DOHH2 (cell line): Measurements from ENCODE around the gene TPD52L2.

Experiments
- H3F3A ChIP-seq: fragments of 200-600 bp; sonication (generic), shearing (Covaris generic); 2 replicates; pipeline ENCODE4 v1.6.0; 2016; ENCODE audit warnings: antibody characterized with exemption, mild to moderate bottlenecking; ENCODE audit not compliant: control insufficient read depth, insufficient read depth
- H3K27ac ChIP-seq: fragments of 200-600 bp; sonication (generic); 2 replicates; pipeline ENCODE4 v1.5.1; 2014; ENCODE audit warnings: low read depth, mild to moderate bottlenecking, low read length, moderate library complexity
- H3K27me3 ChIP-seq: fragments of 200-600 bp; sonication (generic); 2 replicates; pipeline ENCODE4 v1.6.1; 2014; ENCODE audit warnings: mild to moderate bottlenecking, low read length, mixed read lengths; ENCODE audit not compliant: control insufficient read depth
- H3K36me3 ChIP-seq: fragments of 200-600 bp; sonication (generic); 2 replicates; pipeline ENCODE4 v1.6.1; 2014; ENCODE audit warnings: mild to moderate bottlenecking, low read length, moderate library complexity, mixed read lengths; ENCODE audit not compliant: control insufficient read depth
- H3K4me1 ChIP-seq: fragments of 200-600 bp; sonication (generic); 2 replicates; pipeline ENCODE4 v1.6.1; 2014; ENCODE audit warnings: mild to moderate bottlenecking, low read length, mixed read lengths; ENCODE audit not compliant: control insufficient read depth
- H3K4me2 ChIP-seq: fragments of 200-600 bp; sonication (generic); 2 replicates; pipeline ENCODE4 v1.6.0; 2014; ENCODE audit warnings: mild to moderate bottlenecking, low read length, moderate library complexity
- H3K4me3 ChIP-seq: fragments of 200-600 bp; sonication (generic); 2 replicates; pipeline ENCODE4 v1.5.1; 2014; ENCODE audit warnings: mild to moderate bottlenecking, low read length, mixed read lengths
- H3K79me2 ChIP-seq: fragments of 200-600 bp; sonication (generic); 2 replicates; pipeline ENCODE4 v1.6.1; 2014; ENCODE audit warnings: mild to moderate bottlenecking, low read length, mixed read lengths; ENCODE audit not compliant: control insufficient read depth
- H3K9me2 ChIP-seq: fragments of 200-600 bp; sonication (generic); replicated peaks from 2 replicates; pipeline ENCODE4 v1.6.1; 2014; ENCODE audit warnings: mild to moderate bottlenecking, low read length, mixed read lengths; ENCODE audit not compliant: control insufficient read depth
- H3K9me3 ChIP-seq: fragments of 200-600 bp; sonication (generic); 2 replicates; pipeline ENCODE4 v1.6.1; 2014; ENCODE audit warnings: antibody characterized with exemption, low read length, mixed read lengths; ENCODE audit not compliant: control insufficient read depth, insufficient read depth
- H4K20me1 ChIP-seq: fragments of 200-600 bp; sonication (generic); 2 replicates; pipeline ENCODE4 v1.6.0; 2014; ENCODE audit warnings: low read depth, mild to moderate bottlenecking, antibody characterized with exemption, low read length, moderate library complexity; ENCODE audit not compliant: control insufficient read depth, insufficient read depth
- CTCF ChIP-seq: fragments of 200-600 bp; sonication (generic); IDR thresholded peaks from one replicate; pipeline ENCODE4 v1.5.1; 2014; ENCODE audit warnings: antibody characterized with exemption, mild to moderate bottlenecking, low read depth, low read length; ENCODE audit not compliant: poor library complexity, severe bottlenecking
- EZH2phosphoT487 ChIP-seq: fragments of 200-600 bp; sonication (generic); IDR thresholded peaks from 2 replicates; pipeline ENCODE4 v1.6.1; 2017; ENCODE audit warnings: borderline replicate concordance, mild to moderate bottlenecking, antibody characterized with exemption, low read length, moderate library complexity, mixed read lengths

TPD52L2 gene

GRCh38 chr20:63934271-63935068, 69.4 kb downstream of the TPD52L2 start:
- H3K79me2 ChIP-seq, result 0 out of 2 replicates have a peak, but pooled peaks cover 4% of the 10 kb centered on the region
- H3K4me2 ChIP-seq, result no peak overlapping the region
- H3K27me3 ChIP-seq, result no peaks in the 10 kb centered on the region
- H3F3A ChIP-seq, result 0 out of 2 replicates have a peak, but pooled peaks cover 3% of the 10 kb centered on the region
- H3K36me3 ChIP-seq, result peaks cover 57% of the 10 kb centered on the region
- no peaks in the 10 kb centered on the region for H4K20me1 ChIP-seq
- no peak overlapping the region for H3K4me3 ChIP-seq
- no peaks in the 10 kb centered on the region for H3K4me1 ChIP-seq
- H3K27ac ChIP-seq, result no peak overlapping the region
- TF ChIP-seq EZH2phosphoT487 (no peak), CTCF (no peak)
- no peaks in the 10 kb centered on the region for H3K9me3 ChIP-seq
- H3K9me2 ChIP-seq, result no peaks in the 10 kb centered on the region

- 0 out of 2 replicates have a peak, but pooled peaks cover 3% of the 10 kb centered on the region for H3F3A ChIP-seq
- H3K27me3 ChIP-seq, result no peaks in the 10 kb centered on the region
- H3K36me3 ChIP-seq, result peaks cover 59% of the 10 kb centered on the region
- no peak for TF ChIP-seq EZH2phosphoT487
- no peak for TF ChIP-seq CTCF
- no peak overlapping the region for H3K27ac ChIP-seq
- H3K4me3 ChIP-seq, result no peak overlapping the region
- H3K4me2 ChIP-seq, result no peak overlapping the region
- no peaks in the 10 kb centered on the region for H4K20me1 ChIP-seq
- peaks cover 4% of the 10 kb centered on the region; the same call in 1 of the 2 replicates for H3K79me2 ChIP-seq
- H3K9me3 ChIP-seq, result no peaks in the 10 kb centered on the region
- H3K9me2 ChIP-seq, result no peaks in the 10 kb centered on the region
- H3K4me1 ChIP-seq, result no peaks in the 10 kb centered on the region
These were observed 70.4 kb downstream of the TPD52L2 start for GRCh38 chr20:63935447-63935846.

- Histone ChIP-seq H3K79me2 (peaks cover 6% of the 10 kb centered on the region; the same call in 1 of the 2 replicates), H3K9me2 (no peaks in the 10 kb centered on the region), H3K27me3 (no peaks in the 10 kb centered on the region), H3K27ac (no peak overlapping the region), H4K20me1 (no peaks in the 10 kb centered on the region), H3K4me2 (no peak overlapping the region), H3K4me3 (no peak overlapping the region), H3K36me3 (peaks cover 50% of the 10 kb centered on the region), H3K9me3 (no peaks in the 10 kb centered on the region), H3K4me1 (peaks cover 14% of the 10 kb centered on the region), H3F3A (0 out of 2 replicates have a peak, but pooled peaks cover 3% of the 10 kb centered on the region)
- TF ChIP-seq EZH2phosphoT487 (no peak), CTCF (no peak)
These were observed 72.5 kb downstream of the TPD52L2 start for GRCh38 chr20:63937596-63937995.
